Nephron (organoid): ENCODE measurements around the gene LAMA3.

Experiments used
- H3K27ac Mint-ChIP-seq, 3 experiments: 2 replicates each; pipeline ENCODE4 v1.8.0; 2020; ENCODE audit warnings: mixed read lengths in 3 of 3, mild to moderate bottlenecking in 2 of 3, moderate library complexity in 1 of 3
- H3K27me3 Mint-ChIP-seq: 2 replicates; pipeline ENCODE4 v1.8.0; 2021; ENCODE audit warnings: low read depth, mild to moderate bottlenecking, moderate library complexity, mixed read lengths
- H3K36me3 Mint-ChIP-seq: 2 replicates; pipeline ENCODE4 v1.8.0; 2020; ENCODE audit warnings: low read depth, mixed read lengths
- H3K4me1 Mint-ChIP-seq: 2 replicates; pipeline ENCODE4 v1.8.0; 2020; ENCODE audit warnings: mixed read lengths
- H3K4me3 Mint-ChIP-seq, 3 experiments: 2 replicates each; pipeline ENCODE4 v1.8.0; 2020; ENCODE audit warnings: mild to moderate bottlenecking in 3 of 3, mixed read lengths in 3 of 3, moderate library complexity in 2 of 3
- H3K9me3 Mint-ChIP-seq: 2 replicates; pipeline ENCODE4 v1.8.0; 2020; ENCODE audit warnings: mixed read lengths
- TF ChIP-seq, protein P1 (sequence below), 3 experiments: fragments of 200-600 bp; sonication (generic); IDR thresholded peaks; one replicate each; pipeline ENCODE4 v1.5.0; 2021; ENCODE audit warnings: antibody characterized with exemption in 3 of 3; ENCODE audit not compliant: unreplicated experiment in 3 of 3

The LAMA3 gene

DNA sequence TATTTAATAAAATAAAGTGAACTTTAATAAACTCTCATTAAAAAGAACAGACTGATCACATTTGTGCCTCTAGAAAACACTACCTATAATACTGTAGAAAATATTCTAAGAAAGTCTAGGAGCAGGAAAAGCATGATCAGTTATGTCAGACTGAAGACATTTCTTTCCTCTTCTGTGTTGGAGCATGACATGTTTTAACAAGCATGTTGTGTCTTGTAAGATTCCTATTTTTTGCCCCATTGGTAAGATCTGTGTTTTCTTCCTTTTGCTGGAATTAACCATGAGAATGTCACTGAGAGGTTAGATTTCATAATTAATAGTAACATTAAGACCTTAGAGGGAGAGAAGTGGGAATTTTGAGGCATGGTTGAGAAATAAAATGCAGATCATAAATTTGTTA, 27.7 kb downstream of the LAMA3 start:
- H3K27ac Mint-ChIP-seq = no peak overlapping the region
- H3K4me1 Mint-ChIP-seq = peaks cover 4% of the 10 kb centered on the region
- TF ChIP-seq, protein P1, sequence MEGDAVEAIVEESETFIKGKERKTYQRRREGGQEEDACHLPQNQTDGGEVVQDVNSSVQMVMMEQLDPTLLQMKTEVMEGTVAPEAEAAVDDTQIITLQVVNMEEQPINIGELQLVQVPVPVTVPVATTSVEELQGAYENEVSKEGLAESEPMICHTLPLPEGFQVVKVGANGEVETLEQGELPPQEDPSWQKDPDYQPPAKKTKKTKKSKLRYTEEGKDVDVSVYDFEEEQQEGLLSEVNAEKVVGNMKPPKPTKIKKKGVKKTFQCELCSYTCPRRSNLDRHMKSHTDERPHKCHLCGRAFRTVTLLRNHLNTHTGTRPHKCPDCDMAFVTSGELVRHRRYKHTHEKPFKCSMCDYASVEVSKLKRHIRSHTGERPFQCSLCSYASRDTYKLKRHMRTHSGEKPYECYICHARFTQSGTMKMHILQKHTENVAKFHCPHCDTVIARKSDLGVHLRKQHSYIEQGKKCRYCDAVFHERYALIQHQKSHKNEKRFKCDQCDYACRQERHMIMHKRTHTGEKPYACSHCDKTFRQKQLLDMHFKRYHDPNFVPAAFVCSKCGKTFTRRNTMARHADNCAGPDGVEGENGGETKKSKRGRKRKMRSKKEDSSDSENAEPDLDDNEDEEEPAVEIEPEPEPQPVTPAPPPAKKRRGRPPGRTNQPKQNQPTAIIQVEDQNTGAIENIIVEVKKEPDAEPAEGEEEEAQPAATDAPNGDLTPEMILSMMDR (IDR thresholded peaks at IDR 0.05; ENCODE audit: unreplicated experiment in 3 of 3) = no peak
- no peaks in the 10 kb centered on the region for H3K9me3 Mint-ChIP-seq
- H3K36me3 Mint-ChIP-seq = no peaks in the 10 kb centered on the region
- no peak overlapping the region for H3K4me3 Mint-ChIP-seq
- peaks cover 8% of the 10 kb centered on the region for H3K27me3 Mint-ChIP-seq

DNA sequence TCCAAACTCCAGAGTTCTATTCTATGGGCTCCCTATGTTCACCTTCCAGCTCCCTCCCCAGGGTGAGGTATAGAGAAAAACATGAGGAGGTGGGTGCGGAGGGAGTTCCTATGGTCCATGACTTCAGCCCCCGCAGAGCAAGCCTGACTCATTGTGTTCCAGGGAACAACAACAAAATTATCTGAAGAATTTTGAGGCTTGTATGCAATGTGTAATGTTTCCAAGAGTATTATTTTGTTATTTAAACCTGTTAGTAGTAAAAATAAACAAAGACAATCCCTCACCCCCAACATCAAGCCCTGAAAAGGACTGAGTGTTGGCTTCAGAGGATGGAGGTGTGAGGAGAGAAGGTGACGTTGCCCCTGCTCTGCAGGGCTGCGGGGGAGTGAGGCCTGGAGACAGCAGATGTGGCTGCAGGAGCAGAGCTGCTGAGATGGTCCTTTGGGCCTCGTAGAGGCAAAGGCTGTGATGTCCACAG, 29.0 kb downstream of the LAMA3 start:
- Mint-ChIP-seq H3K27ac (no peak overlapping the region), H3K4me1 (peaks cover 14% of the 10 kb centered on the region), H3K4me3 (no peak overlapping the region), H3K9me3 (no peaks in the 10 kb centered on the region), H3K36me3 (no peaks in the 10 kb centered on the region), H3K27me3 (peaks cover 14% of the 10 kb centered on the region)
- TF ChIP-seq, protein P1 (IDR thresholded peaks at IDR 0.05; ENCODE audit: unreplicated experiment in 3 of 3) = no peak

DNA sequence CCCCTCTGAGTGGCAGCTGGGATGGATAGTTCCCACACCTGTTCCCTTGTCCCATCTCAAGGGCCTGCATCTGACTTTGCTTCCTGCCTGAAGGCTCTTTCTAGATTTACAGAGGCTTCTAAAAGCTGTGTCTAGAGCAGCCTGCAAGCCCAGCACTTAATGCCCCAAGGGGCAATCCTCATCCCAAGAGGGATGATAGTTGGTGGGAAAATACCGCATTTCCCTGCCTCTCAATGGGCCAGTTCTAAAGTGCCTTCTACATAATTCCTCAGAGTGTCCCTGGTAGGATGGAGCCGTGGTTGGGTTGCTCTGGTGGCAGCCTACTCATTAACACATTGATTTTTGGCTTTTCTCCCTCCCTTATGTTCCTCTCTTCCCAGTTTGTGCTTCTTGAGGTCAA, 29.5 kb downstream of the LAMA3 start:
- H3K27ac Mint-ChIP-seq = no peak overlapping the region
- H3K9me3 Mint-ChIP-seq = no peaks in the 10 kb centered on the region
- no peaks in the 10 kb centered on the region for H3K36me3 Mint-ChIP-seq
- H3K27me3 Mint-ChIP-seq = peaks cover 14% of the 10 kb centered on the region
- no peak overlapping the region for H3K4me3 Mint-ChIP-seq
- TF ChIP-seq, protein P1 (IDR thresholded peaks at IDR 0.05; ENCODE audit: unreplicated experiment in 3 of 3) = no peak
- H3K4me1 Mint-ChIP-seq = peaks cover 14% of the 10 kb centered on the region

- H3K27me3 Mint-ChIP-seq = peaks cover 21% of the 10 kb centered on the region
- H3K27ac Mint-ChIP-seq = no peak overlapping the region
- H3K4me1 Mint-ChIP-seq = peaks cover 14% of the 10 kb centered on the region
- TF ChIP-seq, protein P1 (IDR thresholded peaks at IDR 0.05; ENCODE audit: unreplicated experiment in 3 of 3) = no peak
- no peaks in the 10 kb centered on the region for H3K36me3 Mint-ChIP-seq
- H3K9me3 Mint-ChIP-seq = no peaks in the 10 kb centered on the region
- H3K4me3 Mint-ChIP-seq = no peak overlapping the region
These were observed 30.5 kb downstream of the LAMA3 start for GRCh38 chr18:23719634-23720201.

- Mint-ChIP-seq H3K9me3 (no peaks in the 10 kb centered on the region), H3K27me3 (peaks cover 22% of the 10 kb centered on the region), H3K4me1 (peaks cover 14% of the 10 kb centered on the region), H3K36me3 (no peaks in the 10 kb centered on the region), H3K4me3 (no peak overlapping the region), H3K27ac (no peak overlapping the region)
- TF ChIP-seq, protein P1 (IDR thresholded peaks at IDR 0.05; ENCODE audit: unreplicated experiment in 3 of 3) = no peak
These were observed 32.6 kb downstream of the LAMA3 start for GRCh38 chr18:23721696-23722480.
